Esophagus squamous epithelium (tissue), 4 donors: ENCODE data around the gene PHOSPHO1.

Source experiments
- CTCF ChIP-seq, 6 experiments: fragments of 450-650 bp in 4 of 6; fragments of 200-600 bp in 2 of 6; sonication (generic) in 2 of 6; IDR thresholded peaks; one replicate each; pipeline ENCODE4 v1.5.1; 2016 to 2019; ENCODE audit warnings: antibody characterized with exemption in 6 of 6, mild to moderate bottlenecking in 4 of 6, moderate library complexity in 4 of 6
- POLR2A ChIP-seq, 4 donors: fragments of 450-650 bp; IDR thresholded peaks; one replicate each; pipeline ENCODE4 v1.6.1; 2017; ENCODE audit warnings: antibody characterized with exemption in 4 of 4, mild to moderate bottlenecking in 4 of 4, moderate library complexity in 3 of 4

- TF ChIP-seq CTCF (IDR thresholded peaks at IDR 0.05) (no peak), POLR2A (IDR thresholded peaks at IDR 0.05) (no peak)
Observed at GRCh38 chr17:49197346-49197998, 33.1 kb downstream of the PHOSPHO1 start.
